ENCODE measurements around the gene MYBBP1A.

The MYBBP1A gene

DNA sequence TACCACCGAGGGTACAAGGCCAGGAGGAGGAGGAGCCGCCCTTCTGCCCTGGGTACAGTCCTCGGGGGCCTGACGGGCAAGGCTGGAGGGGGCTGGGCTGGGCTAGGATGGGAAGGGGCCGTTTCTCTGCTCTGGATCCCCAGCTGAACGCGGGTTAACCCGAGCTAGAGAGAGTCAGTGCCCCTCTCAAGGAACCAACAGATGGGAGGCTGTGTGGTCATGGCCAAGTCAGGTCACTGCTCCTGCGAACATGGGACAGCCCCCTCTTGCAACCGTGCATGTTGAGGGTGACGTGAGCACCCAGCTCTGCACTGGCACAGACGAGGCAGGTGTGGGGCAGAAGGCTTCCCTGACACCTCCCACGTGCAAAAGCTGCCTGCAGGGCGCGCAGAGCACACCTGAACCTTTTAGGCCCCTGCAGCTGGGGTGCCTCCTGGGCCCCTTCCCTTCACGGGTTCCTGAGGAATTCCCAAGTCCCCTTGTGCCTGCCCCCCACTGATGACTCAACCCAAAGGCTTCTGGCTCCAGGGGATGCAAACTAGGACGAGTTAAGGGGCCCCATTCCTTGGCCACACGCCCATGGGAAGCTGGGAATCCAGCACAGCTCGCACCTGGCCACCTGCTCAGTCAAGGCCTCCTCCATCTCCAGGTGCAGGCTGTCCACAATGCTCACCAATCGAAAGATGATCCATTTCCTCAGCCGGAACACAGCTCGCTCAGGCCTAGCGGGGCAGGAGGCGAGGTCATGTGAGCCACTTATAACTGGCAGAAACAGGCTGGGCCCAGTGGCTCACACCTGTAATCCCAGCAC lies 6.3 kb downstream of the MYBBP1A start:
- no peak for FAIRE-seq

- no peak for FAIRE-seq
Measured at GRCh38 chr17:4548061-4548461, 7.1 kb downstream of the MYBBP1A start.

GRCh38 chr17:4547118-4547906 lies 7.9 kb downstream of the MYBBP1A start:
- FAIRE-seq, result no peak

GRCh38 chr17:4545217-4545951 lies 9.8 kb downstream of the MYBBP1A start:
- no peak for FAIRE-seq

- no peak for FAIRE-seq
Measured at GRCh38 chr17:4544951-4545216, 10.3 kb downstream of the MYBBP1A start.

DNA sequence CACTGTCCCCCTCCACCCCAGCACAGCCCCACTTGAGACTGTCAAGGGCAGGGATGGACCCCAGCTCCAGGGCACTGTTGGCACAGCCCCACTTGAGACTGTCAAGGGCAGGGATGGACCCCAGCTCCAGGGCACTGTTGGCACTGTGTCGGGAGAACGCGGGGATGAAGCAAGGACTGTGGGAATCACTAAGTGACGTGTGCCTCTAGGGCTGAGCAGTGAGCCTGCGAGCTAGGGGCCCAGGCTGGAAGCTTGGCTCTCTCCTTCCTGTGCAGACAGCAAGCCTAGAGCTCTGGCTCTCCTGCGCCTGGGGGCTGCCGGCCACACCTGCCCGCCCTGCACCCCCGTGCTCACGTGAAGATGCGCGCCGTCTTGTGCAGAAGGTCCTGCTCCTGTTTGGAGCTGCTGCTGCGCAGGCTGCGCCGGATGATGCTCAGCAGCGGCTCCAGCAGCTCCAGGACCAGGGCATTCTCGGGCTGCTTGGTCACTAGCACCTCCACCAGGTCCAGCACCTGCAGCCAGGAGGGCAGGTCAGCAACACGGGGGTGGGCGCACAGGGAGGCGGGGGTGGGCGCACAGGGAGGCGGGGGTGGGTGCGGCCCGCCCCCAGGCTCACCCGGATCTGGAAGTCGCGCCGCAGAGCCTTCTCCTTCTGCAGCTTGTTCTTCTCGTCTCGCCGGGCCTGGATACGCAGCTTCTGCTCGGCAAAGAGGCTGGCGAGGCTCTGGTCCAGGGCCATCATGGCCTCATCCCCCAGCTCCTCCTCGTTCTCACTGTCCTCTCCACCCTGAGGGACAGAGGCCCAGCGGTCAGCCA lies 10.8 kb downstream of the MYBBP1A start:
- FAIRE-seq, result no peak

GRCh38 chr17:4543557-4544026 lies 11.6 kb downstream of the MYBBP1A start:
- no peak for FAIRE-seq

DNA sequence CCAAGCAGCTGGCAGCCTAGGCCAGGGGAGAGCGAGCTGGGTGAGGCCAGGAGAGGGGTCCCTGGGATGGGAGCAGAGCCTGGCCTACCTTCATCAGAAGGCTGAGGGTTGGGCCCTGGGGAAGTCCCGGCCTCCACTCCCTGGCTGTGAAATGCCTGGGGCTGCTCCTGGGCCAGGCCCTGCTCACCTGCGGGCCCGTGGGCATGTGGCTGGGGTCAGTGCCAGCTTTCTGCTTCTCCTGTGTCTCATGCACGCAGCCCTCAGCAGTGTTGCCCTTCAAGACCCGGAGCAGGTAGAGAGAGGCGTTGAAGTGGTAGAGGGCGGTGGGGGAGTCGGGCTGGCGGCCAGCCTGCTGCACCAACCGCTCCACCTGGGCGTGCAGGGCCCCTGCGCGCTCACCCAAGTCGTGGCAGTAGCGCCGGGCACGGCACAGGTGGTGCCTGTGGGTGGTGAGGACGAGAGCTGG lies 12.4 kb downstream of the MYBBP1A start:
- FAIRE-seq, result no peak

DNA sequence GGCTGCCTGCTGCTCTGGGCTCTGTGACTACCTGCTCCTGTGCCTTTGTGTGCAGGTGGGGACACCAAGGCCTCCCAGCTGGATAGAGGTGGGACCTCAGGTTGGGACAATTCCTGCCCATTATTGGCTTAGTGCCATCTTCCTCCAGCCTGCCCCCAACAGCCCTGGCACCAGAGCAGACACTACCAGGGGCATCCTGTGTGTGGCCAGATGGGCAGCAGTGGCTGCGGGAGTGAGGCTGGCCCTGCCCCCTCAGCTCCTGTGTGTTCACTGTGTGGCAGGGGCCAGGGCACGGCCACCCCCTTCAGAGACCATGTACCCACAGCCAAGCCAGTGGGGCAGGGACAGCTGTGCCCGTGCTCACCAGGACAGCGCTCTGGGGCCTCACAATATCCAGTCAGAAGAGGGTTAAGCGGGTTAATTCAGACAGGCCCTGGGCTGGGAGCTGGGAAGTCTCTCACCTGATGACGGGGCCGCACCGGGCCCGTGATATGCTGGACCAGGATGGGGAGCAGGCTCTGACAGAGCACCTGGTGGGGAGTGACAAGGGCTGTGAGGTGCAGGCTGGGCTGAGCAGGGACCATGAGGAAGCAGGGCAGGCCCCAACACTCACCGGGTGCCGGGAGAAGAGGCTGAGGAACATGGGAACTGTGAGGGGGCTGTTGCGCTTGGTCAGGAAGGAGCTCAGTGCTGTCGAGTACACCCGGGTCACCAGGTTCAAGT lies 13.0 kb downstream of the MYBBP1A start:
- FAIRE-seq, result no peak

GRCh38 chr17:4541328-4542002 lies 13.7 kb downstream of the MYBBP1A start:
- no peak for FAIRE-seq

- FAIRE-seq, result no peak
Measured at GRCh38 chr17:4540687-4541327, 14.4 kb downstream of the MYBBP1A start.

GRCh38 chr17:4540224-4540651 lies 14.9 kb downstream of the MYBBP1A start:
- no peak for FAIRE-seq

DNA sequence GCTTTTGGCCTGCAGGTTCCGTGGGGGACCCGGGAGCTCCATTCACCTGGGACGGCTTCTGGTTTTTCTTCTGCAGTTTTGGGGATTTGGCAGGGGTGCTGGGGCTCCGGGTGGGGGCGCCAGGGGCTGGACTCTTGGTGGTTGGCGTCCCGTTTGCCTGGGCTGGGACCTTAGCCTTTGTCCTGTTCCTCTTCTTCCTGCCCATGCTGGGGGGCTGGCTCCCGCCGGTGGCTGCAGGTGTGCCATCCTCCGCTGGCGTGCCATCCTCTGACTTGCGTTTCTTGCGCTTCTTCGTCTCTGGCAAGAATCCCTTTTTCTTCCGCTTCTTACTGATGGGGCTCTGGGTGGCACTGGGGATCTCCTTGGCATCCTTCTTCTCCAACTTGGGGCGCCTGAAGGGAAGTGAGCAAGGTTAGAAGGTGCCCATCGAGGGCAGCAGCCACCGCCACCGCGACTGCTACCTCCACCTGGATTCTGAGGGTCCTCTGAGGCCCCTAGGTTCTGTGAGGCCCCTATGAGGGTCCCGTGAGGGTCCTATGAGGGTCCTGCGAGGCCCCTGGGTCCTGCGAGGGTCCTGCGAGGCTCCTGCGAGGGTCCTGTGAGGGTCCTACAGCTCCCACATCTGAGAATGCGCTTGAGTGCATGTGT lies 15.5 kb downstream of the MYBBP1A start:
- no peak for FAIRE-seq

- FAIRE-seq, result no peak
Measured at GRCh38 chr17:4539025-4539424, 16.2 kb downstream of the MYBBP1A start.

- no peak for FAIRE-seq
Measured at GRCh38 chr17:4538236-4539002, 16.8 kb downstream of the MYBBP1A start.

DNA sequence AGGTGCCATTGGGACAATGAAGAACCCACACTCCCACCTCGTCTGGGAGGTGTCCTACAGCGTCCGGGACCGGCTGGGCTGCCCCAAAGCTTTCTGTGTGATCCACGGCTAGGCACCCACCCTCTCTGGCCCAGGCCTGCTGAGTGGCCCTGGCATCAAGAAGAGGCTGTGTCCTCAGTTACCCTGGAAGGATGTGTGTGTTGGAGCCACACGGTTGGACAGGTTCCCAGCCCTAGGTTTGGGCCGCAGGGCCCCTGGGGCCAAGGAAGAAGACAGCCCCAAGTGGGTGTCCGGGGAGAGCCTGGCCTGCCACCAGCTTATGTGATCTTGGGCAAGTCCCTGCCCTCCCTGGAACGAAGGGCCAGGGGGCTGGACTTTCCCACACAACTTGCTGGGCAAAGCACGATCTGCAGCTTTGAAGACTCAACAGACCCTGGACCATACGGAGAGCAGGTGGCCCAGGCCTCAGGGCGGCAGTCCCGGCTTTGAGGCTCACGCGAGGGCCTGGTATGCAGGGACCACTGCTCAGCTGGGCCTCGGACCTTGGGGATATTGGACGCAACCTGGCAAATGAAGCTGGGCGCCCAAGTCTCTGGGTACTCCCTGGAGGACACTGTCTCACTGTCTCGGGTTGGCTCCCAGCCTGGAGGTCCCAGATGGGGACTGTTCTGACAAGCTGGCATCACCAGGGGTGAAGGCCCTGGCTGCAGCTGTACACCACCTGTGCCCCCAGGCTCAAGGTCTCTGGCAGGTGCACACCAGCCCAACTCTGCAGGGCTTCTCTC lies 17.5 kb downstream of the MYBBP1A start:
- FAIRE-seq, result no peak

GRCh38 chr17:4536742-4537411 lies 18.3 kb downstream of the MYBBP1A start:
- FAIRE-seq, result no peak

GRCh38 chr17:4536259-4536741 lies 18.9 kb downstream of the MYBBP1A start:
- no peak for FAIRE-seq

Measured in islet of Langerhans (tissue), 1 donor.